GM06990 (cell line): ENCODE measurements around the gene EYA4.

Source experiments
- DNase-seq: peaks from one replicate; pipeline ENCODE4 v3.0.0-alpha.2; 2011; ENCODE audit not compliant: insufficient read length; ENCODE audit errors: extremely low read depth
- H3K27me3 ChIP-seq: replicated peaks from 2 replicates; pipeline ENCODE4 v1.6.0; 2011; ENCODE audit warnings: low read length; ENCODE audit not compliant: control insufficient read depth, insufficient read depth
- H3K36me3 ChIP-seq: 2 replicates; pipeline ENCODE4 v1.5.1; 2011; ENCODE audit warnings: low read length; ENCODE audit not compliant: control insufficient read depth, insufficient read depth
- H3K4me3 ChIP-seq: replicated peaks from 2 replicates; pipeline ENCODE4 v1.5.1; 2011; ENCODE audit warnings: low read depth, mild to moderate bottlenecking, control low read depth, low read length
- CTCF ChIP-seq: IDR thresholded peaks from 2 replicates; pipeline ENCODE4 v1.5.1; 2011; ENCODE audit warnings: low read length, control low read depth, mild to moderate bottlenecking, inconsistent platforms; ENCODE audit not compliant: insufficient read depth, poor library complexity, severe bottlenecking

The EYA4 gene

GRCh38 chr6:133467231-133467981 lies 226.2 kb downstream of the EYA4 start:
- Histone ChIP-seq H3K4me3 (no peak overlapping the region), H3K36me3 (no peaks in the 10 kb centered on the region), H3K27me3 (no peaks in the 10 kb centered on the region; the same call in 1 of the 2 replicates)
- DNase-seq, result no peak
- TF ChIP-seq CTCF, result no peak

DNA sequence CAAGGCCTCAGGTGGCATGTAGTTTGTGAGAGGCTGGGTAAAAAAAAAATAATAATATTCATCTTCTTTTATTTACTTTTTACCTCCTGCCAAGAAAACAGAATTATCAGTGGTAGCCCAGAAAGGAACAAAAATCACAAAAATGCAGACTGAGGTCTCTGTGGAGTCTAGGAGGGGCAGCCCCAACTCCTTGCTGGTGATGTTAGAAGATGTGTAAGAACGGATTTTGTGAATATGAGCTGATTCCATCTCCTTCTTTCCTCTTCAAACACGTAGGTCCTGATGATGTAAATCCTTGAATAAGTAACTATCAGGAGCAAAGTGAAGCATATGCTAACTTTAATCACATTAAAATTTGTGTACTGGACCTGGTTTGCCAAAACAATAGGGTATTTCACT lies 226.8 kb downstream of the EYA4 start:
- H3K27me3 ChIP-seq, result no peaks in the 10 kb centered on the region; the same call in 1 of the 2 replicates
- no peak overlapping the region for H3K4me3 ChIP-seq
- no peak for TF ChIP-seq CTCF
- no peaks in the 10 kb centered on the region for H3K36me3 ChIP-seq
- DNase-seq, result no peak

DNA sequence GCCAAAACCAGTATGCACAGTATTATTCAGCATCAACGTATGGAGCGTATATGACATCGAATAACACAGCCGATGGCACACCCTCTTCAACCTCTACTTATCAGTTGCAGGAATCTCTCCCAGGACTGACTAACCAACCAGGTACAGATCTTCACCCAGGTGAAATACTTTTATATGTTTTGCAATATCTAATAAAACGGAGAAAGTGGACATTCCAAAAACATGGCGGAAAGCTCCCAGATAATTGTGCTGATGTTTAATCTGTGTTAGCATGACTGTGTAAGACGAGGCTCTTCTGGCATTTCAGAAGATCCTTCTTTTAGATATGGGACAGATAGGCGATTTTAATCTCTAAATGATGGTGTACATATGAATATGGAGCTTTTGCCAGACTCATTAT lies 227.4 kb downstream of the EYA4 start:
- H3K4me3 ChIP-seq, result no peak overlapping the region
- H3K27me3 ChIP-seq, result no peaks in the 10 kb centered on the region; the same call in 1 of the 2 replicates
- TF ChIP-seq CTCF, result no peak
- no peaks in the 10 kb centered on the region for H3K36me3 ChIP-seq
- DNase-seq, result no peak

GRCh38 chr6:133474516-133474915 lies 233.4 kb downstream of the EYA4 start:
- Histone ChIP-seq H3K36me3 (no peaks in the 10 kb centered on the region), H3K27me3 (no peaks in the 10 kb centered on the region), H3K4me3 (no peak overlapping the region)
- no peak for TF ChIP-seq CTCF
- DNase-seq, result no peak

DNA sequence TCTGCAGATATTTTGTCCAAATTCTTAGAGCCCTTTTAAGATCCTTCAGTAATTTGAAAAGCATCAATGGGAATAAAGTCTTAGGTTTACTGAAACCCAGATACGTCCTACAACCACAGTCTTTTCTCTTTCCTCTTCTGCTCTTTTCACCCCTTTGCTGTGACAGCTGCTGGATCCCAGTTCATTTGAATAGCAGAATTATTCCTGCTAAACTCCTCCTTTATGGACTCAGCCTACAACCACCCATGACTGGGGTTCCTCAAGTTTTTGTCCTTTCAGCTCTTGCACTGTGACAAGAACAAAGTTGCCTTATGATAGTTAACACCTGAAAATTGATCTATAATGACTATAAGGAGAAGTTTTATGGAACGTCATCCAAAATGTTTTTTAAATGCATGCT lies 237.5 kb downstream of the EYA4 start:
- no peak for TF ChIP-seq CTCF
- DNase-seq, result no peak
- no peak overlapping the region for H3K4me3 ChIP-seq
- H3K27me3 ChIP-seq, result no peaks in the 10 kb centered on the region
- no peaks in the 10 kb centered on the region for H3K36me3 ChIP-seq
